HG03108 (cell line): ENCODE measurements around the gene ALKAL2.
A peak's percentile ranks its signal among the peaks of the same experiment; 100 is the strongest.

Experiments
- ATAC-seq: cut with Tn5 transposase; IDR thresholded peaks from one replicate; pipeline ENCODE4 v1.9.1; 2021; ENCODE audit warnings: moderate library complexity; ENCODE audit not compliant: unreplicated experiment

ALKAL2 gene

GRCh38 chr2:295090-295489 is 7.2 kb upstream of the ALKAL2 start:
- no peak for ATAC-seq

GRCh38 chr2:290090-290722 is 2.3 kb upstream of the ALKAL2 start:
- no peak for ATAC-seq

GRCh38 chr2:289362-290089 is 1.6 kb upstream of the ALKAL2 start:
- no peak for ATAC-seq

- ATAC-seq, result no peak
Observed at GRCh38 chr2:288758-289361, 969 bp upstream of the ALKAL2 start.

GRCh38 chr2:287471-287885 is 413 bp downstream of the ALKAL2 start:
- ATAC-seq, result no peak

GRCh38 chr2:286774-287392 is 1.0 kb downstream of the ALKAL2 start:
- no peak for ATAC-seq

GRCh38 chr2:286035-286434 is 1.9 kb downstream of the ALKAL2 start:
- no peak for ATAC-seq

- ATAC-seq, result no peak
Observed at GRCh38 chr2:285531-285930, 2.4 kb downstream of the ALKAL2 start.

GRCh38 chr2:284896-285492 is 2.9 kb downstream of the ALKAL2 start:
- ATAC-seq, result no peak

GRCh38 chr2:283996-284794 is 3.7 kb downstream of the ALKAL2 start:
- no peak for ATAC-seq

- ATAC-seq, result no peak
Observed at GRCh38 chr2:282371-283263, 5.3 kb downstream of the ALKAL2 start.

GRCh38 chr2:281381-281780 is 6.5 kb downstream of the ALKAL2 start:
- ATAC-seq, result no peak

GRCh38 chr2:280650-281110 is 7.2 kb downstream of the ALKAL2 start:
- no peak for ATAC-seq

- ATAC-seq, result no peak
Observed at GRCh38 chr2:279956-280649, 7.8 kb downstream of the ALKAL2 start.

- no peak for ATAC-seq
Observed at GRCh38 chr2:279366-279765, 8.5 kb downstream of the ALKAL2 start.

- no peak for ATAC-seq
Observed at GRCh38 chr2:278927-279320, 9.0 kb downstream of the ALKAL2 start.

GRCh38 chr2:278312-278926 is 9.5 kb downstream of the ALKAL2 start:
- ATAC-seq, result no peak

- peak; percentile 92 for ATAC-seq
Observed at GRCh38 chr2:275466-275865, 12.4 kb downstream of the ALKAL2 start.

- ATAC-seq, result no peak
Observed at GRCh38 chr2:274503-274902, 13.4 kb downstream of the ALKAL2 start.
